Ishikawa (cell line): Measurements from ENCODE around the gene ST7.

ENCODE experiments used
- CREB1 ChIP-seq: IDR thresholded peaks from 2 replicates; pipeline ENCODE4 v1.6.1; 2012; ENCODE audit warnings: low read depth
- EP300 ChIP-seq: IDR thresholded peaks from 2 replicates; pipeline ENCODE4 v1.6.1; 2012; ENCODE audit warnings: borderline replicate concordance
- MAX ChIP-seq: IDR thresholded peaks from 2 replicates; pipeline ENCODE4 v1.6.1; 2012
- REST ChIP-seq: IDR thresholded peaks from 2 replicates; pipeline ENCODE4 v1.6.1; 2012; ENCODE audit warnings: low read depth, mild to moderate bottlenecking
- TAF1 ChIP-seq: IDR thresholded peaks from 2 replicates; pipeline ENCODE4 v1.6.1; 2012; ENCODE audit warnings: low read depth, mild to moderate bottlenecking

- TF ChIP-seq EP300, result no peak
- no peak for TF ChIP-seq CREB1
- TF ChIP-seq TAF1, result no peak
- TF ChIP-seq REST, result no peak
- TF ChIP-seq MAX, result no peak
These were observed 241.1 kb downstream of the ST7 start for GRCh38 chr7:117194445-117194844.
